GM12875 (cell line): ENCODE measurements around the gene COL9A2.

Source experiments
- H3K4me3 ChIP-seq: one replicate; pipeline ENCODE4 v1.5.1; 2011; ENCODE audit warnings: low read depth, low read length, control low read depth
- TF ChIP-seq, protein P1 (sequence below): IDR thresholded peaks from 2 replicates; pipeline ENCODE4 v1.5.1; 2011; ENCODE audit warnings: low read depth, mild to moderate bottlenecking, control low read depth, inconsistent platforms, low read length, moderate library complexity, borderline replicate concordance; ENCODE audit not compliant: insufficient read depth

COL9A2 gene

DNA sequence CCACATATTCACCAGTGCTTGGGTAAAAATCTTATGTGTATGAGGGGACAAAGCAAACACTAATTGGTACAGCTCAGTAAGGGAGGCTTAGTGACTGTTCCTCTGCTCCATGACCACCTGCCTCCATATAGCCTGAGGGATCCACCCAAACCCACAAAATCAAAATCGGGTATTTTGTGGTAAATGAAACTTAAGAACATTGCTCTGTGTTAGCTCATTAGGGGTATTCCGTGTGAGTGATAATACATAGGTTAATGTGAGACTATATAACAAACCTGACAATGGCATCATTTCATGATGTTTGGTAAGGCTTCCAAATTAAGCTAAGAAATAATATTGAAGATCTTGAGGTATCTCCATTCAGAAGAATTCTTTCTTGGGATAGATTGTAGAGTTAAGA lies 25.8 kb downstream of the COL9A2 start:
- TF ChIP-seq, protein P1, sequence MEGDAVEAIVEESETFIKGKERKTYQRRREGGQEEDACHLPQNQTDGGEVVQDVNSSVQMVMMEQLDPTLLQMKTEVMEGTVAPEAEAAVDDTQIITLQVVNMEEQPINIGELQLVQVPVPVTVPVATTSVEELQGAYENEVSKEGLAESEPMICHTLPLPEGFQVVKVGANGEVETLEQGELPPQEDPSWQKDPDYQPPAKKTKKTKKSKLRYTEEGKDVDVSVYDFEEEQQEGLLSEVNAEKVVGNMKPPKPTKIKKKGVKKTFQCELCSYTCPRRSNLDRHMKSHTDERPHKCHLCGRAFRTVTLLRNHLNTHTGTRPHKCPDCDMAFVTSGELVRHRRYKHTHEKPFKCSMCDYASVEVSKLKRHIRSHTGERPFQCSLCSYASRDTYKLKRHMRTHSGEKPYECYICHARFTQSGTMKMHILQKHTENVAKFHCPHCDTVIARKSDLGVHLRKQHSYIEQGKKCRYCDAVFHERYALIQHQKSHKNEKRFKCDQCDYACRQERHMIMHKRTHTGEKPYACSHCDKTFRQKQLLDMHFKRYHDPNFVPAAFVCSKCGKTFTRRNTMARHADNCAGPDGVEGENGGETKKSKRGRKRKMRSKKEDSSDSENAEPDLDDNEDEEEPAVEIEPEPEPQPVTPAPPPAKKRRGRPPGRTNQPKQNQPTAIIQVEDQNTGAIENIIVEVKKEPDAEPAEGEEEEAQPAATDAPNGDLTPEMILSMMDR: no peak
- H3K4me3 ChIP-seq: no peak overlapping the region

DNA sequence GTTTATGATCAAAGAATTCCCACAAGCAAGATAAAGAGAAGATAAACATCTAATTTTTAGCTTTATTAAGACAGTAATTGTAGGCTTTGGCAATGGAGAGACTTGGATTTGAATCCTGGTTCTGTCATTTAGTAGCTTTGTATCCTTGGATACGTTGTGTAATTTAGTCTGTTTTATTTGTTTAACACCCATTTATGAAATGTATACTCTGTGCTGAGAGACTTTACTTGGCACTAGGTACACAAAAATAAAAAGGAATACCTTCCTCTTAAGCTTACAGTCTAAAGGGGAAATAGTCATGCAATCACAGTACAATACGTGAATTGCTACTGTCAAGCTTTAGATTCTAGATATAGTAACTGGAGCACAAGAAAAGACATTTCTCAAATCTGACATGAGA lies 35.2 kb downstream of the COL9A2 start:
- TF ChIP-seq, protein P1: no peak
- H3K4me3 ChIP-seq: no peak overlapping the region

GRCh38 chr1:40276122-40276521 lies 41.0 kb downstream of the COL9A2 start:
- H3K4me3 ChIP-seq: no peak overlapping the region
- TF ChIP-seq, protein P1: no peak

DNA sequence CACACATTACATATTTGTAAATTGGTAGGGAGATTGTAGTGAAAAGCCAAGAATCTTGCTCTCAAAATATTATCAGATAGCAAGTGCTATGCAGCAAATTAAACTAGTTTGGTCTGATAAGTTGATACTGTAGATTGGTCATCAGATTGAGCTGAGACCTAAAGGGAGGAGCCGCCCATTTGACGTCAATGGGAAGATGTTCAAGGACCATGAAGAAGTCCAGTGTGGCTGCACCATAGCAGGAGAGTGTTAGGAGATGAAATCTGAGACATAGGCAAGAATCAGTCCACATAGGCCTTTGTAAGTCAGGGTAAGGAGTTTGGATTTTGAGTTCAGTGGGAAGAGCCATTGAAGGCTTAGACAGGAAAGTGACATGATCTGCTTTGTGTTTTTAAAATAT lies 42.8 kb downstream of the COL9A2 start:
- H3K4me3 ChIP-seq: no peak overlapping the region
- TF ChIP-seq, protein P1: no peak

DNA sequence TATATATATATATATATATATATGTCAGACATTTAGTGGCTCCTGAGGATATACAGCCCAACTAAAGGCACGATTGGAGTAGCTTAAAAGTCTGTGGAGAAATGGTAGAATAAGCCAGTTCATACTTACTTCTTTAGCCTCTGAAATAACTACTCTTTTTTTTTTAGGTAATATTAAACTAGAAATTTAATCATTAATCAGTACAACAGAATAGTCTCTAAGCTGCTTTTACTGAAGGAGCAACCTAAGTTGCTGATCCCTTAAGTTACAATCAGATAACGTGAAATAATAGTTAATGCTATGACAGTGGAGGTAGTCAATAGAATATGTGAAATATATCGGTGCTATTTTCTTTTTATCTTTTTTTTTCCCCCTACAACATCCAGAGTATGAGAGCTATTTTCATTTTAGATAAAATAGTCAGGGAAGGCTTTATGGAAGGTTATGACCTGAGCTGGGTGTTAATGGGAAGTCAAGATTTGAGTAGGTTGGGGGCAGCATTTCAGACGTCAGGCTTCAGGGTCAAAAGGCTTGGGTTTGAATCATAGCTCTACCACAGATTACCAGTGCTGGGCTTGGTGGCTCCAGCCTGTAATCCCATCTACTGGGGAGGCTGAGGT lies 43.4 kb downstream of the COL9A2 start:
- TF ChIP-seq, protein P1: no peak

DNA sequence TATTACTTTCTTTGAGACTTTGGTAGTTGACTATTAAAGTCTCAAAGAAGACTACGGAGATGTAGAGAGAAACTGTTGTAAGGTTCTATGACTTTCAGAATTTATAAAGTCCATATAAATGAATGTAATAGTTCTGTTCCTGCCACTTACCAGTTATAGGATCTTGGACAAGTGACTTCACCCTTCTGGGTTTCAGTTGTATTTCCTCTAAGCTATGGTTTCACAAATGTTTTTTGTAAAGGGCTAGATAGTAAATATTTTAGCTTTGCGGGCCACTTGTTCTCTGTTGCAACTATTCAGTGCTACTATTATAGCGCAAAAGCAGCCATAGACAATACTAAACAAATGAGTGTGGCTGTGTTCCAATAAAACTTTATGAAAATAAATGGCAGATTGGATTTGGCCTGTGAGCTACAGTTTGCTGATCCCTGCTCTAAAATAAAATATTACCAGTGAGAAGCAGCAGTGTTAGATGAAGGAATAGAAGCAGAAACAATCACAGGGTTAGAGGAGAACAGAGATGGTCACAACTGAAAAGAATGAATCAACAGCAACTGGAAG lies 44.4 kb downstream of the COL9A2 start:
- H3K4me3 ChIP-seq: no peak overlapping the region
- TF ChIP-seq, protein P1: no peak

More for the DNA sequence above, 43.4 kb downstream of the COL9A2 start:
- no peak overlapping the region for H3K4me3 ChIP-seq

- H3K4me3 ChIP-seq: no peak overlapping the region
- TF ChIP-seq, protein P1: no peak
These were observed 46.8 kb downstream of the COL9A2 start for GRCh38 chr1:40270152-40270834.
